GM18868 (cell line): Measurements from ENCODE around the gene DCAKD.

Source experiments
- ATAC-seq: cut with Tn5 transposase; IDR thresholded peaks from one replicate; pipeline ENCODE4 v1.9.1; 2021; ENCODE audit warnings: mild to moderate bottlenecking, moderate library complexity; ENCODE audit not compliant: unreplicated experiment

DCAKD gene, protein sequence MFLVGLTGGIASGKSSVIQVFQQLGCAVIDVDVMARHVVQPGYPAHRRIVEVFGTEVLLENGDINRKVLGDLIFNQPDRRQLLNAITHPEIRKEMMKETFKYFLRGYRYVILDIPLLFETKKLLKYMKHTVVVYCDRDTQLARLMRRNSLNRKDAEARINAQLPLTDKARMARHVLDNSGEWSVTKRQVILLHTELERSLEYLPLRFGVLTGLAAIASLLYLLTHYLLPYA

DNA sequence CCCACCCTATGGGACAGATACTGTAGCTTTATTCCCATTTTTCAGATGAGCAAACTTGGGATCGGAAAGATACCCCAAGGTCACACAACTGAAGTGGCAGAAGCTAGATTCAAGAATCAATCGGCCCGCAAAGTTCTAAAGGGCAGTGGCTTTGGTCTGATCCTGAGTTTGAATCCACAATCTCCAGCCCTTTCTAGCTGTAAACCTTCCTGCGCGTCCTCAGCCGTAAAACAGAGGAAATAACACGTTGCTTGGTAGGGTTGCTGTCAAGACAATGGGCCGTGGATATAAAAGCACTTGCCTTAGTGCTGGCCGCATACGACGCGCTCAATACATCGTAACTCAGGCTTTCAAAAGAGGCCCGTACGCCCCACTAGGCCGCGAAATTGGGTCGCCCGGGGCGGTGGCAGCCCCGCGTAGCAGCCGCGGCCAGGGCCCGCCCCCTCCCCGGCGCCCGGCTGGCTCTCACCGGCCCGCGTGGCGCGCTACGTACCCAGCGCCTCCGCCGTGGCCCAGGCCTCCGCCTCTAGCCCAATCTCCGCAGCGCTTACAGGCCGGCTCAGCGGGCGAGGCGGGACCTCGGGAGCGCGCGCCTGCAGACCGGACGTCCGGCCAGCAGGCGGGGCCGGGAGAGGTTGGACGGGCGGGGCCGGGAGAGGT is at the start of gene DCAKD:
Gene DCAKD (minus strand): TSS at position 573 of the 660 bp plus-strand sequence. CDS start 16,747 bp downstream, outside the sequence.
- ATAC-seq, result peak; percentile 94

DNA sequence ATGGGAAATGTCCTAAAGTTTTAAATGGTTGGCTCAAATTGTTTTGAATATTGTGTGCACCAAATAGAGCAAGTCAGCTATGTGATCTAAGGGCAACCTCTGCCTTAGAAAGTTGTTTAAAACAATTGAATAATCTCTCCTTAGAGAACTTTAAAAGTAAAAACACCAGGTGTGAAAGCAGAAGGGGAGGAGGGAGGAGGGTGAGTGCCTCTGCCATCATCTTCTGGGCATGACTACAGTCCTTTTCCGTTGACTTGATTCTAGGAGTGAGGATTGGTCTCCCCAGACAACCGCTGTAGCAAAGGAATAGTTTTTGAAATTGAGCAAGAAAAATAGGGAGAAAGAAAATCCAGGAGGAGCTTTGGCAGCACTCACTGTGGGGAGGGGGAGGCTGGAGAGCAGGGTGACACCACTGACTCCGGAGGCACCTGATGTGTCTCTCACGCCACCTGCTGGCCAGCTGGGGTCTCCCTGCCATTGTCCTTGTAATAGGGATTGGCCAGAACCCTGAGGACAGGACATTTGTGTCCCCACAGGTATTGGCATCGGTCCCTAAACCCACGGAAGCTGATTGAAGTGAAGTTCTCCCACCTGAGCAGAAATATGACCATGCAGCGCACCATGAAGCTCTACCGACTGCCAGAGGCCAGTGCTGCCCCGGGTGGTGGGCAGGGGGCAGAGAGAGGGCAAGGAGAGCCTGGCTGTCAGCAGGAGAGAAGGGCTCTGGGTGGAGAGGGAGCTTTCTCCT is 47.6 kb upstream of the DCAKD start:
- no peak for ATAC-seq

DNA sequence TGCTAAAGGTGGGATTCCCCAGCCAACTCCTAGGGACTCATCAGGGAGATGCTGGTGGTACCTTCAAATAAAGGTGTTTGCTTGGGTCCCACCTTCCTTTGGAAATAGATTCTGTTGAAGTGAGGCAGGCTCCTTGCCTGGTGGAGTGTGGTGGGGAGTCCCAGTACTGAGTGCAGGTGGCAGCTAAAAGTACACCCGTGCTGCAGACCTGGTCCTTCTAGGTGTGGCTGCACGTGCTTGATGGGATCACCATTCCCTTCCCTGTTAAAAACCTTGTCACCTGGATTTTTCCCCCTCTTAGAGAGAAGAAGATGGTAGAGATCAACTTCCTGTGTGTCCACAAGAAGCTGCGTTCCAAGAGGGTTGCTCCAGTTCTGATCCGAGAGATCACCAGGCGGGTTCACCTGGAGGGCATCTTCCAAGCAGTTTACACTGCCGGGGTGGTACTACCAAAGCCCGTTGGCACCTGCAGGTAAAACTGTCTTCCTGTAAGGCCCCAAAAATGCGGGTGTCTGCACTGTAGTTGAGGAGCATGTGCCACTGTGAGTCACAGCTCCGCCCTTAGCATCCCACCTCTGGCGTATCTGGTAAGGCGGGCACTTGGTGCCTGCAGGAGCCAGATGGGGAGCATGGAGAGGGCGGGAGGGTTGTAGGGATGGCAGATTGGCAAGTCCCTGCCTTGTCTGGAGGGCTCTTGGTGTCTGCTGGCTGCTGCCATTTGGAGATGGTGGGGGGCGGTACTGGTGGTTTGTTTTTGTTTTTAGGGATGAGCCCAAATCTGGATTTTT is 46.8 kb upstream of the DCAKD start:
- no peak for ATAC-seq

DNA sequence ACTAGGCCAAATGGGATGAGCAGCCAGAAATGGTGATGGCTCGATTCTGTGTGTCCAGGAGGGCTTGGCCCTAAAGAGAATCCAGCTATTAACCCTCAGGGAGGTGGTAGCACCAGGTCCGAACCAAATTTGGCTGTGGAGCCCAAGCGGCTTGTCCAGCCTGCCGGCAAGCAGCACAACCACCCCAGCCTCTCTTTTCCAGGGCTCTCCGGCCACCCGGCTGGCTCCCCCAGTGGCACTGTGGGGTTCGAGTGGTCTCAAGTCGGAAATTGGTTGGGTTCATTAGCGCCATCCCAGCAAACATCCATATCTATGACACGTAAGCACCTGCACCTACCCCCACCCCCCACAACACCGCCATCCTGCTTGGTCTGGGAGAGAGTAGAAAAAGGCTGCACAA is 45.5 kb upstream of the DCAKD start:
- no peak for ATAC-seq

DNA sequence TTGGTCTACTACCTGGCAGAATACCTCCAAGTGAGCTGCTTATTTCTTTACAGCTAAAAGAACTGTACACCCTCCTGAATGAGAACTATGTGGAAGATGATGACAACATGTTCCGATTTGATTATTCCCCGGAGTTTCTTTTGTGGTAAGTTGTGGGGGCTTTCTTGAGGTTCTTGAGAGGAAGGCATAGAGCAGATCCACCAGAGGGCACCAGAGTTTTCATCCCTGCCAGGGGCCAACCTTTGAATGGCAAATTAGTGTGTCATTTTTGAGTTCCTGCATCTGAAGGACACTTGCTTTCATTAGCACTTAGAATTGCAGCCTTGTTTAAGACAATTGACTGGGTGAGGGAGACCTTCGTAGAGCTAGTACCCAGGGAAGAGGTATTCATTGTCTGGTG is 44.7 kb upstream of the DCAKD start:
- ATAC-seq, result no peak

DNA sequence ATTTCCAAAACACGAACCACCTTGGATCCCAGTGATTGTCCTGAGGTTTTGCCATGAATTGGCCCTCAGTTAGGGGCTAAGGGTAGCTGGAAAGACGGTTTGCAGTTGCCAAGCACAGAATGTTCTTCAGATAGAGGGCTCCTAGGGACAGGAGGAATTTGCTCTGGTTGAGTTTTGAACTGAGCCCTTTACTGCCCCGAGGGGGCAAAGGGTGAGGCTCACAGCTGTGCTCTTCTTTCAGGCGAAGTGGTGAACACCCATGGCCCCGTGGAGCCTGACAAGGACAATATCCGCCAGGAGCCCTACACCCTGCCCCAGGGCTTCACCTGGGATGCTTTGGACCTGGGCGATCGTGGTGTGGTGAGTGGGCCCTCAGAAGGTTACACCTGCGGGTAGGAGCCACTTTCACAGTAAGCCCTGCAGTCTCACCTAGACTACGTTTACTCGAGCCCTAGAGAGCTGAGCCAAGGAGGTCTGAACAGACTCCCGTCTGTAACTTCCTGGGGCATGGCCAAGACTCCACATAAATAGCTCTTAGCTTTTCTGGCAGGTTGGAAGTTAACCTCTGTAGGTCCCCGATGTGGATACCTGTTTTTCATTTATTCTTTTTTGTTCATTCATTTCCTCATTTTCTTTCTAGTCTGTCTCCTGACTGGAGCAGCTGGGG is 42.1 kb upstream of the DCAKD start:
- ATAC-seq, result no peak

DNA sequence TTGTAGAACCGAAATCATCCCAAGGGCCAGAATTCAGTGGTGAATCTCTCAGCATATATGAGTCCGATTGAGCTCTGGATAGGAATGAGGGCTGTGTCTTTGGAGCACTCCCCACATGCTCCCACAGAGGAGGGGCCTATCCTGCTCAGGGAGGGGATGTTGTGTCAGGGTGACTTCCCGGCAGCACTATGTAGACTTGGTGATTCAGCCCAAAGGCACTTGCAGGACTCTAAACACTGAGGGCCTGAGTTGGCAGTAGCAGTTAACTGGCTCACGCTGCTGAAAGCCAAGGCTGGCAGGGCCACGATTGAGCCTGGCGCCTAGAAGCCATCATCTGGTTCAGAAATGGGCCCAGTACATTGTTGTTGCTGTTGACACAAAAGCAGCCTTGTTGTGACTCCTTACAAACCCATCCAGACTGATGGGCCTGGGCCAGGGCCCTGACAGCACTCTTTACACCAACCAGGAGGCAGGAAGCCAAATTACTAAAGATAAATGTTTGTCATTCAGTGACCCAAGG is 41.5 kb upstream of the DCAKD start:
- no peak for ATAC-seq

DNA sequence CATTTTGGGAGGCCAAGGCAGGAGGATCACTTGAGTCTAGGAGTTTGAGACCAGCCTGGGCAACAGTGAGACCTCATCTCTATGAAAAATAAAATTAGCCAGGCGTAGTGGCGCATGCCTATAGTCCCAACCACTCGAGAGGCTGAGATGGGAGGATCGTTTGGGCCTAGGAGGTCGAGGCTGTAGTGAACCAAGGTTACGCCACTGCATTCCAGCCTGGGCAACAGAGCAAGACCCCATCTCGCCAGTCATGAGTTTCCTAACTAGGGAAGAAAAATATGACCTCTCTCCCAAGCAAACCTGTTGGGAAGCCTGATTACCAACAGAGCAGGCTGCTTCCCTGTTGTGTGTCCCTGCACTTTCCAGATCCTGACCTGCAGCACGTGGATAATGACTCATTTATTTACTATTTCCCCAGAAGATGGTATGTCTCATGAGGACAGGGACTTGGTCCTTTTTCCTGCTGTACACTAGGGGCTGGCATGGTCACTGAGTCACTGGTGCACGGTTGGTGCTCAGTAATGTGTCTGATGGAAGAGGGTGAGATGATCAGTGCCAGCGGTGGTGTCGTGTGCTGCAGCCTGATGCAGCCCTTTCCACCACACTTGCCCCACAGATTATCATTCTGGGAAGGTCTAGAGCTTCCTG is 40.5 kb upstream of the DCAKD start:
- no peak for ATAC-seq

DNA sequence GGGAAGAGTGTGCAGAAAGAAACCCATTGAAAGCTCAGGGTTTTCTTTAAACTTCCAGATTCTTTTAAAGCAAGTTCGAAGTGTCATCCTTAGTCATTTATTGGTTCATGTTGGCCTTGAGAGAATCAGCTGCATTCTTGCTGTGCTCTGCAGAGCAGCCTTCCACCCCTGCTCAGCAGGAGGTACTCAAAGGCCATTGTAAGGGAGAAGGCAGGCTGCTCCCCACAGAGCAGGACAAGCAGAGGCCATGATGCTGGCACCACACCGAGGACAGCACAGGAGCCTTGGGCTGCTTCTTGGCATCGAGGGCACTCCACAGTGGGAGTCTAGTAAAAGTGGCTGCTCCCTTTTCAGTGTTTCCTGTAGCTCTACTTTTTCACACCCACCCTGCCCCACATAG is 39.3 kb upstream of the DCAKD start:
- no peak for ATAC-seq

DNA sequence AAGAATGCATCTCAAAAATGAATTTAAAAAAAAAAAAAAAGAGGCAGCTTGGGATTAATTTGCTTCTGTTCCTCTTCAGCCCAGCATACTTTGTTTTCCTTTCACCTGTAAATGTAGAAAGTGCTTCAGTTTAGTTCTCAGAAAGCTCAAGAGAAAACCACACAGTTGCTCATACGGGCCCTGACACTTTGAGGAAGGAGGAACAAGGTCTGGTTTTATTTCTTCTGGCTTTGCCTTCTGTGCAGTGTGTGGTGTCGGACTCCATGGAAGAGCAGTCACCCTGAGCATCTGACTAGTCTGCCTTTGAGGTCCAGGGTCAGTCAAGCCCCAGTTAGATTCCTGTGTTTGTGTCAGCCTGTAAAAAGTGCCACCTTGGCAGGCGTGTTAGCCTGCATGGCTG is 37.3 kb upstream of the DCAKD start:
- ATAC-seq, result no peak

DNA sequence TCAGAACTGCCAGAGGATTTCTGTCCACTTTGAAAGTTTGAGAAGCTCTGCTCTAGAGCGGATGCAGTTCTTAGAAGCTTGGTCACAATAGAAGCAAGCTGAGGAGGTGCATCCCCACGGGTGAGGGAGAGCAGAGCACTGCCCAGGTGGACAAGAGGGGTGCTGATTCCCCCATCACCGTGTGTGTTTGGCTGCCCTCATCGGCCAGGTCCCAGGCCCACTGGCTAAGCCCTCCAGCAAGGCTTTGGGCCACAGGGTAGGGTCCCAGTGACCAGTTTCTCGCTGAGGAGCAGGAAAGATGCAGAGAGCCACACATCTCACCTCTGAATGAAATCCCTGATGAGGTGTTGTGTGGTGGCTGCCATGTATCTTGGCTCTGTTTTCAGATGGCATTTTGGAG is 36.5 kb upstream of the DCAKD start:
- ATAC-seq, result no peak

DNA sequence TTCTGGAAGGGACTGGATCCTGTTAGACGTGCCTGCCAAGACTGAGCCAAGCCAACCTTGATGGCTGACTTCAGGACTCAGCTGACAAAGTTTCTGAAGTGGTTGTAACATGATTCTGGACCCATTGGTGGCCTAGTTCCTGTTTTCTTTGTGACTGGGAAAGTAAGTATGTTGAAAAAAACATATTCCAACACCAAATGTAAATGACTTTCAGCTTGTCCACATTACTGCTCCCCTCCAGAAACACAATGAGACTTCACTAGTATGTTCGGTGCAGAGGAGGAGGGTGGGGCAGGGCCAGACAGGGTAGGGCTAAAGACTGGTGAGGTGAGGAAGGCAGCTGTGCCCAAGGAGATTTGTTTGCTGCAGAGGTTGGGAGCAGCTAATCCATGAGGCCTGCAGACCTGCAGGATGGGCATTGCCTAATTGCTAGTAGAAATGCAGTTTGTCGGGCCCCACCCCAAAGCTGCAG is 36.1 kb upstream of the DCAKD start:
- ATAC-seq, result no peak

DNA sequence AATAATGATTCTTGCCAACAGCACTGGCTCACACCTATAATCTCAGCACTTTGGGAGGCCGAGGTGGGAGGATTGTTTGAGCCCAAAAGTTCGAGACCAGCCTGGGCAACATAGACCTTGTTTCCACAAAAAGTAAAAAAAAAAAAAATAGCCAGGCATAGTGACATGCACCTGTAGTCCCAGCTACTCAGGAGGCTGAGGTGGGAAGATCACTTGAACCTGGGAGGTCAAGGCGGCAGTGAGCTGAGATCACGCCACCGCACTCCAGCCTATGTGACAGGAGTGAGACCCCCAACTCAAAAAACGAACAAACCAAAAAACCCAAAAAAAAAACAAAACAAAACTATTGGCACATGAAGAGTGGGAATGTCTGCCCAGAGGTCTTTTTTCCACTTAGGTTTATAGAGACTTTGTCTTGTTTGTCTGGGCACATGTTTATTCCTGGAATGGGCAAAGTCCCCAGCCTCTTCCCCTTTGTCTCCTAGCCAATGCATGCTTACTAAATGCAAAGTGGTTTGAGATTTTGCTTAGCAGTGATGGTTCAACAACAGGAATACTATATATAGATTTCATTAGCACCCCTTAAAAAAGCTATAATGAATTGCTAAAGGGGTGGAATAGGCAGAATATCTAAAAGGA is 35.6 kb upstream of the DCAKD start:
- ATAC-seq, result no peak

DNA sequence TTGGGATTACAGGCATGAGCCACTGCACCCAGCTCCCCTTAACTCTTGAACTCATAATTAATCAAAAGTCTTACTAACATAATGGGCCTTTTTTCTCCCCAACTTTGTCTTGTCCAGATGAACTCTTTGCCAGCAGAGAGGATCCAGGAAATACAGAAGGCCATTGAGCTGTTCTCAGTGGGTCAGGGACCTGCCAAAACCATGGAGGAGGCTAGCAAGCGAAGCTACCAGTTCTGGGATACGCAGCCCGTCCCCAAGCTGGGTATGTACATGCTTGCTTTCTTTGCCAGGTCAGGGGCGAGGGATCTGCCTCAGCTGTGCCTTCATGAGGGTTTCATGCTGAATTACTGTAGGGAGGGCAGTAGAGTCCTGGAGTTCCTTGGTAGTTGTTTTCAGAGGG is 35.0 kb upstream of the DCAKD start:
- ATAC-seq, result no peak

DNA sequence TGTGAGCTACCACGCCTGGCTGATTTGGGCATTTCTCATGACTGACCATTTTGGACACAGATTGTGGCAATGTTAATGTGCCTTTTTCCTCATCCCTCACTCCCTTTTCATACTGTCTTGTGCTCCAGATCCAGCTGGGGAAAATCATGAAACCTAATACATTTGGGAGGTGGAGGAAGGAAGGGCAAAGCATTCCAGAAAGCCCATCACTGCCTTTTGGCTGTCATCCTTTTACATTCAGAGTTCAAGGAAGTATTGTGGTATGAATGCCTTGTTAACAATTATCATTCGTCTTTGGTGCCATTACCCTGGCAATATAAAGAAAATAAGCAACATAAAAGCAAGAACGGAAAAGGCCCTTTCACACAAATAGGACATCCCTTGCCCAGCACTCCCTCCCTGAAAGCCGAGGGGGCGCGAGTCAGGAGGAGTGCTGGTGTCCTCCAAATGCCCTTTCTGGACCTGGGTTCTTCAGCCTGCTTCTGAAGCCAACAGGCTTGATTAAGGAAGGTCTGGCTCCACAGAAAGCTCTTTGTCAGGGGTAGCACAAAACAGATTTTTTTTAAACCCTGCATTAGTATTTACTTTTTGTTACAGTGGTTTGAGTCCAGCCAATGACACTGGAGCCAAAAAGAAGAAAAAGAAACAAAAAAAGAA is 29.7 kb upstream of the DCAKD start:
- ATAC-seq, result no peak

DNA sequence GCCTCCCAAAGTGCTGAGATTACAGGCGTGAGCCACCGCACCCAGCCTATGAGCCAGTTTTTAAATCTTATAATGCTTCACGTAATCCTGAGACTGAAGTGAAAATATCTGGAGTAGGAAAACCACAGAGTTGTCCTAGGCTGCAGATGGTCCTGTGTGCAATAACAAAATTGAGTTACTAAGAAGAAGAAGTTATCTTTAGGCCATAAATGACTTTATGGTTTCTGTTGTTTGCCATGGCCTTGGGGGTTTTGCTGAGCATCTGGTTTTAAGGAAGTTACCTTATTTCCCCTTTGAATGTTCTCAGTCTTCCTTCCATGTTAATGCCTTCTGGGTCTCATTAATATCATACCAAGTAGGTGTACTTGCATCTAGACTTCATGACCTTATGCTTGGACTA is 26.2 kb upstream of the DCAKD start:
- ATAC-seq, result no peak

DNA sequence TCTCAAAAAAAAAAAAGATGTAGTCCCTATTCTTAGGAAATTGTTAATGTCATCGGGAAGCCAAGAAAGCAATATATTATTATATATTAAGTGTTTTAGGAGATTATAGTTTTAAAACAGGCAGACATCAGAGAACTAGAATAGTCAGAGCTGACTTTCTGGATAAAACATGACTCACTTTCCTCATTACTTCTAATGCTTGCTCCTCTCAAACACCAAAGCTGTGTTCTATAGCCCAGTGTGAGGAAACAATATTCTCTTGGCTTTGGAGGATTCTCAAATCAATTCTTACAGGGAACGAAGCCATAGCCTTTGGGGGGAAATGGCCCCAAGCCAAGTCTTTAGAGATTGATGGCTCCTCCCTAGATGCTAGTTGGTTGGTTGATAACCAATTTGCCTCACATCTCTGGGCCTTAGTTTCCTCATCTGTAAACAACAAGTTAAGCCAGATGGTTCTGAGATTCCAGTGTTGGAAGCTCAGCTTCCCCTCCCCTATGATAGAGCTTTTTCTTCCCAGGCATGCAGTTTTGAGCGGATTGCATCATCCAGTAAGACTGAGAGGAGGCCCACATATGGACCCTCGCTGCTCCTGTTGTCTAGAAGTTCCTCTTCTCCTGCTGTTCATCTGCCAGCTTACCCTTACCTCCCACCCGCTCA is 22.1 kb upstream of the DCAKD start:
- no peak for ATAC-seq

DNA sequence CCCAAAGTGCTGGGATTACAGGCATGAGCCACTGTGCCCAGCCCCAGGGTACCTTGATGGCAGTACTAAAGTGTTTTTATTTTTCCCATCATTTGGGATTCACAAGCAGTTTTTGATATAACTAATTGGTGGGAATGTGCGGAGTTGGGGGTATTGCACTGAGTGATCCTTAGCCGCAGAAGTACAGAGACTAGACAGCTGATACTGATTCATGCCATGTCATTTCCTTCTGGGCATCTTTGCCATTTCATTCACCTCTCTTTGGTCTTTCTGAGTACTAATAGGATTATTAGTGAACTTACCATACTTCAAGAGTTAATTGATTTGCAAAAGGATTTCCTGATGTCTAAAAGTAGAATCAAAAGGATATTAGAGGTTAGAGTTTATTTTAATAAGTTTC is 19.4 kb upstream of the DCAKD start:
- ATAC-seq, result no peak
